ENCODE results near the gene ZSCAN20. TPM values are rescaled to one million over a fixed set of nuclear protein-coding genes. Genes with fewer than 3 reads are reported as not detected.

The ZSCAN20 gene
- total RNA-seq, 1 donor from 2014 or later: 2.1 TPM

DNA sequence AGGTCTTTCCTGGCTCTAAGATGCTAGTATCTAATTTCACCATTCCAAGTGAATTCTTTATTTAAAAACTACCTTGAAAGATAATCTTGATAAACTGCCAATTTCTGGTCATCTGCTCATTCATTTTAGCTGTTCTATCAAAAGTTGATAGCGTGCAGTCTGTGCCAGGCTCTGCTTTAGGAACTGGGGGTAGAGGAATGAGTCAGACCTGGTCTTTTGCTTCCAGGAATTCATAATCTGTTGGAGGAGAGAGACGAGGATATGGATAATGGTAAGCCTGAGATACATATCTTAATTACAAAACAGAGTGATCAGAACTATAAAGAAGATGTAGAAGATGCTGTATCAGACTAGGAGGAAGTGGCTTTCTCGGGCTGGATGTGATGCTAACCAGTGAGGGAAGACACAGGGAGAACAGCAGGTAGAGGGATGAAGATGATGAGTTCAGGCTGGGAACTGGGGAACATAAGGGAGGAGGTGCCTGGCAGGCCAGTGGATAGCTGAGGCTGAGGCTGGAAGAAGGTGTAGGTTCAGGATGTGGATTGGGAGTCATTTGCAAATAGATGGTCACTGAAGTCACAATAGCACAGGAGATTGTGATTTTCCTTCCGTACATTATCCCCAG, 29.3 kb upstream of the ZSCAN20 start:
- intact Hi-C loops (cut with micrococcal nuclease): no loop called here

GRCh38 chr1:33443705-33444180, 28.7 kb upstream of the ZSCAN20 start:
- intact Hi-C loops (cut with micrococcal nuclease): no loop called here

- intact Hi-C loops (cut with micrococcal nuclease): no loop called here
These were observed 27.3 kb upstream of the ZSCAN20 start for GRCh38 chr1:33445108-33445507.

- intact Hi-C loops (cut with micrococcal nuclease): loop anchor here (1.0 kb wide), 1 partner anchor 15 kb away; the partner anchor contains the start of gene PHC2
These were observed 25.9 kb upstream of the ZSCAN20 start for GRCh38 chr1:33446590-33446989.

GRCh38 chr1:33454646-33455282, 17.7 kb upstream of the ZSCAN20 start:
- intact Hi-C loops (cut with micrococcal nuclease): loop anchor here (1.0 kb wide), 2 partner anchors 23 to 159 kb away; partner anchors contain the start of gene PHC2

- intact Hi-C loops (cut with micrococcal nuclease): loop anchor here (1.0 to 2.0 kb wide), 3 partner anchors 25 to 161 kb away; partner anchors contain the start of gene PHC2
These were observed 16.6 kb upstream of the ZSCAN20 start for GRCh38 chr1:33455539-33456501.

GRCh38 chr1:33456502-33456886, 16.0 kb upstream of the ZSCAN20 start:
- intact Hi-C loops (cut with micrococcal nuclease): loop anchor here (2.0 kb wide), 1 partner anchor 90 kb away; no protein-coding TSS in a partner anchor

GRCh38 chr1:33459691-33460090, 12.8 kb upstream of the ZSCAN20 start:
- intact Hi-C loops (cut with micrococcal nuclease): no loop called here

DNA sequence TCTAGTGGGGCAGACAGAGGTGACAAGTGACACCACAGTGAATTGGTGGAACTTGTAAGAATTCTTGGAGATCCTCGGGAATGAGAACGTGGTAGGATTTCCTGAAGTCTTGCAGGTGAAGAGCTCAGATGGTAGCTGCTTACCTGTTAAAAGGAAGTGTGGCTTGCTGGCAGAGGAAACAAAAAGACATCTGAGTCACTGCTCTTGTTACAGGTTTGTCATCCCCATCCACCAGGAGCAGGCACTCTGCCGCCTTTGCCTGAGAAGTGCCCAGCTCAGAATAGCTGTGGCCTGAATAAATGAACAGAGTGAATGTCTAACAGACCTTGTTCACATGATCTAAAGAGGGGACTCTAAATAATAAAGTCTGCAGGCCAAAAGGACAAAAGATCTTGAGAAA, 12.3 kb upstream of the ZSCAN20 start:
- intact Hi-C loops (cut with micrococcal nuclease): no loop called here

GRCh38 chr1:33460947-33461629, 11.4 kb upstream of the ZSCAN20 start:
- intact Hi-C loops (cut with micrococcal nuclease): no loop called here

DNA sequence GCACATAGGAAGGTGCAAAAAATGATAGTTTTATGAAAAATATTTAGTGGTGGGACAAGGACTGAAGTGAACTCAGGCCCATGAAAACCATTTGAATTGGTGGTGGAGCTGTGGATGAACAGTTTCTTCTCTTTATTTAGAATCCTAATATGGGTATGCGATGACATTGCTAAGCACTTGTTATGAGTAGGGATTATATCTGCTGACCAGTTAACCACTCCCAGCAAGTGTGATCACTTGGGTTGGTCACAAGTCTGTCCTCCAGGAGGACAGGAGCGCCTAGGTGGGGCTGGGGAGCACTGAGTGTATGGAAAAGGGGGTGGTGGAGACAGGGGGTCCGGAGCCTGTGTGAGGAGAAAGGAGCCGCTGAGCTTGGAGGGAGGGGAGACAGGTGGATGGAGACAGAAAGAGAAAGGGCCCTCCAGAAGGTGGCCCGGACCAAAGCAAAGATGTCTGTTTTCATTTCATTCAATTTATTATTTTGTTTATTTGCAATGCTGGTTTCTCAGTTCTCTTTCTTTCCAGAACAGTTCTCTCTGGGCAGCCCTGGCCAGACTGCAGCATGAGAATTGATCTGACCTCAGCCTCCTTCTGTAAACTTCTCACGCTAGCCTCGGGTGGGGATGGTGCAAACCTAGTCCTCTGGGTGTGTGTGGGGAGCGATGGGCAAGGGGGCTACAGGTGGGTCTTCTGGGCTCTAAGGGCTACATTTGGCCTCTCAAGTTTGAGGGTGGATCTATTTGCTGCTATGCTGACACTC, 9.9 kb upstream of the ZSCAN20 start:
- intact Hi-C loops (cut with micrococcal nuclease): no loop called here

- intact Hi-C loops (cut with micrococcal nuclease): no loop called here
These were observed 7.9 kb upstream of the ZSCAN20 start for GRCh38 chr1:33464552-33464951.

GRCh38 chr1:33465316-33465715, 7.1 kb upstream of the ZSCAN20 start:
- intact Hi-C loops (cut with micrococcal nuclease): no loop called here

DNA sequence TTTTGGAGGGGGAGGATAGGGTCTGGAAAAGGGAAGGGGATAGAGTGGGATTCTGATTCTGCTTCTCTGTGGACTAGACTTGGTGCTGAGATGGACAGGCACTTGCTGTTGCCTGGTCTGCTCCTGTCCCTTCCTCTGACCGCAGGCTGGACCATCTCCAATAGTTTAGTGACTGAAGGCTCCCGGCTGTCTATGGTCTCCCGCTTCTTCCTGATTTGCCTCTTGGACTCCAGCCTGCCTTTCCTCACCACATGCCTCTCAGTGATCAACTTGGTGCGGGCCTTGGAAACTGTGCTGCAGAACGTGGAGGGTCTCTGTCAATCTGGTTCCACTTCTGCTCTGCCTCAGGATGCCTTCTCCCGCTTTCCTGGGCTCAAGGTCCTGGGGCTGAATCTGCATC, 6.3 kb upstream of the ZSCAN20 start:
- intact Hi-C loops (cut with micrococcal nuclease): no loop called here

DNA sequence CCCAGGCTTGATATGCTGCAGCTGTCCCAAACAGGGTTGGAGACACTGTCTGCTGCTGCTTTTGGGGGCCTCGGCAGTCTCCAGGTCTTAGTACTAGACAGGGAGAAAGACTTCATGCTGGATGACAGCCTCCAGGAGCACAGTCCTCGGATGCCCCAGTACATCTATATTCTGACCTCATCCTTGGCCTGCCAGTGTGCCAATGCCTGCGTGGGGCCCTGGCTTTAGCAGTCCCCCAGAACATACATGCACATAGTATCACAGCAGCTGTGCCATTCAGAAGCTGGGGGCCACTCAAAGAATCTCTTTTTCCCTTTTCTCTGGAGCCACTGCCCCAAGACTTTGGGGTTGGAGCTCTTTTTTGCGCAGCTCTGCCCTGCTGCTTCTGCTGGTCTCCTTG, 4.4 kb upstream of the ZSCAN20 start:
- intact Hi-C loops (cut with micrococcal nuclease): no loop called here

- intact Hi-C loops (cut with micrococcal nuclease): no loop called here
These were observed 3.9 kb upstream of the ZSCAN20 start for GRCh38 chr1:33468531-33468930.

- intact Hi-C loops (cut with micrococcal nuclease): no loop called here
These were observed 3.5 kb upstream of the ZSCAN20 start for GRCh38 chr1:33468967-33469366.

- intact Hi-C loops (cut with micrococcal nuclease): loop anchor here (1.0 to 5.0 kb wide), 6 partner anchors 101 to 432 kb away; partner anchors contain the start of genes AK2 and ZNF362
These were observed 2.8 kb upstream of the ZSCAN20 start for GRCh38 chr1:33469691-33470090.

DNA sequence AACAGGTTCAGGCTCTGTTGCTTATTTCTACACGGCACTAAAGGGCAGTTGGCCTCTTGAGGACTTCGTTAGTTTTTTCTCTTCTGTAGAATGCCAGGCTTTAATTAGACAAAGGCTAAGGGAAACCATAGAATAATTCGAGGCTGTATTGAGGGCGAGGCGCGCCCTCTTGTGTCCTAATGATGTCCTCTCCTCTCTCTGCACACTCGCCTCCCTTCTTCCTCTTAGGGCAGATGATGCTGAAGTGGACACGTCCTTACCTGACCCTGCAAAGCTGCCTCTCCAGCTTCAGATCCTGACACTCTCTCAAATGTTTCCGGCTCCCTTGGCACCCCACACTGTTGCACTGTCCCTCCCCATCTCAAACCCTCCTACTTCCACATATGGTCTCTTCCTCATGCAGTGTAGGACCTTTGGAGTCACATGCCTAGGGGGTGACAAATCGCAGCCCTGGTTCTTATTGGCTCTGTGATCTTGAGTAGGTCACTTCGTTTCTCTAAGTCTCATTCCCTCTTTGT, 1.9 kb upstream of the ZSCAN20 start:
- intact Hi-C loops (cut with micrococcal nuclease): loop anchor here (1.0 to 5.0 kb wide), 6 partner anchors 102 to 433 kb away; partner anchors contain the start of genes AK2 and ZNF362

DNA sequence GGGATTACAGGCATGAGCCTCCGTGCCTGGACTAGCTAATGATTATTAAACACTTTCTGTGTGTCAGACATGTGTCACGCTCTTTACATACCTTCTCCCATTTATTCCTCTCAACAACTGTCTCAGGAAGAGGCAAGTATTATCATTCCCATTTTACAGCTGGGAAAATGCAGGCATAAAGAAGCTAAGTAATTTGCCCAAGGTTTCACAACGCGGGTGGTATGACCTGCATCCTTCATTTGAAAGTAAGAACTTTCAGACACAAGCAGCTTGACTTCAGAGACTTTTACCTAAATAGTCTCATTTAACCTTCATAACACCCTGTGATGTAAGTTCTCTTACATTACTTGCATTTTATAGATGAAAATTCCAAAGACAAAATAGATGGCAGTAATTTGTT, 1.0 kb upstream of the ZSCAN20 start:
- intact Hi-C loops (cut with micrococcal nuclease): loop anchor here (5.0 kb wide), 4 partner anchors 214 to 434 kb away; partner anchors contain the start of genes AK2 and ZNF362
